ENCODE results near the gene CA10.

- TF ChIP-seq EZH2phosphoT487 (conservative IDR thresholded peaks at IDR 0.05; ENCODE audit: low read length), result no peak
- TF ChIP-seq CTCF (IDR thresholded peaks at IDR 0.05; ENCODE audit: insufficient read depth, low read length, poor library complexity, severe bottlenecking), result no peak
These were observed 519.5 kb downstream of the CA10 start for GRCh38 chr17:51638971-51639370.

Measured in SU-DHL-6 (cell line).